ENCODE results near the gene ITGB2.

GRCh38 chr21:44901391-44902074 is 19.2 kb downstream of the ITGB2 start:
- TF ChIP-seq CTCF (conservative IDR thresholded peaks at IDR 0.05; ENCODE audit: low read depth, low read length) = no peak
- no peak for TF ChIP-seq EZH2 (IDR thresholded peaks at IDR 0.05; ENCODE audit: low read length, unreplicated experiment)
- no peak for TF ChIP-seq EZH2phosphoT487 (IDR thresholded peaks at IDR 0.05; ENCODE audit: borderline replicate concordance, low read length)
